HEK293 (cell line): ENCODE measurements around the gene S100A12.

ENCODE experiments used
- CTCF ChIA-PET: fragments of 350-600 bp; formaldehyde crosslinking; extraction: SDS; loops from one replicate; lab custom pipeline; 2021; ENCODE audit warnings: antibody characterized with exemption; lab: Yijun Ruan, JAX
- POLR2A ChIA-PET: fragments of 300-600 bp; formaldehyde crosslinking; extraction: SDS; loops from one replicate; lab custom pipeline; 2020; ENCODE audit warnings: antibody characterized with exemption, inconsistent platforms; lab: Yijun Ruan, JAX
- H3K27ac ChIP-seq: fragments of 200-500 bp; sonication (Bioruptor generic); 2 replicates; pipeline ENCODE4 v1.5.1; 2014; ENCODE audit warnings: low read depth, low read length, control low read depth, inconsistent platforms; ENCODE audit errors: extremely low read depth
- H3K36me3 ChIP-seq, 2 experiments: fragments of 200-500 bp in 1 of 2; sonication (Bioruptor generic) in 1 of 2; 1 replicate in 1 of 2; 2 replicates in 1 of 2; pipeline ENCODE4 v1.5.1; 2014 to 2017; ENCODE audit warnings: inconsistent platforms in 2 of 2, low read length in 2 of 2; ENCODE audit not compliant: control insufficient read depth in 2 of 2, insufficient read depth in 1 of 2
- H3K4me1 ChIP-seq: fragments of 200-500 bp; sonication (Bioruptor generic); 2 replicates; pipeline ENCODE4 v1.5.1; 2014; ENCODE audit warnings: mild to moderate bottlenecking, low read length, inconsistent platforms; ENCODE audit not compliant: control insufficient read depth, insufficient read depth
- H3K4me3 ChIP-seq: 2 replicates; pipeline ENCODE4 v1.5.1; 2011; ENCODE audit warnings: low read depth, mild to moderate bottlenecking, control low read depth, low read length, moderate library complexity
- H3K9me3 ChIP-seq: fragments of 200-500 bp; sonication (Bioruptor generic); 2 replicates; pipeline ENCODE4 v1.5.1; 2014; ENCODE audit warnings: low read depth, low read length, inconsistent platforms; ENCODE audit not compliant: control insufficient read depth, insufficient read depth
- CTCF ChIP-seq: fragments of 450-650 bp; formaldehyde crosslinking; IDR thresholded peaks from 2 replicates; pipeline ENCODE4 v1.5.1; 2016; ENCODE audit warnings: missing biosample characterization, missing genetic modification characterization
- KLF8 ChIP-seq: fragments of 450-650 bp; formaldehyde crosslinking; IDR thresholded peaks from 2 replicates; pipeline ENCODE4 v1.5.1; 2016; ENCODE audit warnings: missing biosample characterization, missing genetic modification characterization
- MEIS1 ChIP-seq: sonication (generic); formaldehyde crosslinking; IDR thresholded peaks from 2 replicates; pipeline ENCODE4 v1.8.1; 2022; ENCODE audit warnings: missing genetic modification reagents, mild to moderate bottlenecking, borderline replicate concordance
- OSR2 ChIP-seq: fragments of 450-650 bp; formaldehyde crosslinking; IDR thresholded peaks from 2 replicates; pipeline ENCODE4 v1.5.1; 2016; ENCODE audit warnings: missing biosample characterization, missing genetic modification characterization
- SALL2 ChIP-seq: fragments of 450-650 bp; formaldehyde crosslinking; IDR thresholded peaks from 2 replicates; pipeline ENCODE4 v1.5.0; 2017; ENCODE audit warnings: missing biosample characterization, mild to moderate bottlenecking, missing genetic modification characterization, borderline replicate concordance
- SP7 ChIP-seq: fragments of 450-650 bp; formaldehyde crosslinking; IDR thresholded peaks from 2 replicates; pipeline ENCODE4 v1.5.1; 2016; ENCODE audit warnings: missing biosample characterization, missing genetic modification characterization
- YY1 ChIP-seq: fragments of 450-650 bp; formaldehyde crosslinking; IDR thresholded peaks from 2 replicates; pipeline ENCODE4 v1.5.1; 2018; ENCODE audit warnings: missing biosample characterization, missing genetic modification characterization
- ZBTB10 ChIP-seq: fragments of 450-650 bp; formaldehyde crosslinking; IDR thresholded peaks from 2 replicates; pipeline ENCODE4 v1.5.1; 2016; ENCODE audit warnings: missing biosample characterization, missing genetic modification characterization
- ZNF132 ChIP-seq: fragments of 450-650 bp; formaldehyde crosslinking; IDR thresholded peaks from 2 replicates; pipeline ENCODE4 v1.5.1; 2017; ENCODE audit warnings: missing biosample characterization, missing genetic modification characterization, borderline replicate concordance
- ZNF16 ChIP-seq: fragments of 450-650 bp; formaldehyde crosslinking; IDR thresholded peaks from 2 replicates; pipeline ENCODE4 v1.5.1; 2016; ENCODE audit warnings: low read depth, missing biosample characterization, missing genetic modification characterization
- ZNF184 ChIP-seq: fragments of 450-650 bp; IDR thresholded peaks from 2 replicates; pipeline ENCODE4 v1.5.1; 2018; ENCODE audit warnings: missing biosample characterization, mild to moderate bottlenecking, missing genetic modification characterization
- ZNF274 ChIP-seq, 2 experiments: fragments of 200-500 bp in 1 of 2; fragments of 450-650 bp in 1 of 2; sonication (Bioruptor generic) in 1 of 2; formaldehyde crosslinking in 1 of 2; IDR thresholded peaks; 2 replicates each; pipeline versions ENCODE4 v1.5.1 to v1.6.1; 2014 to 2016; ENCODE audit warnings: borderline replicate concordance in 1 of 2, inconsistent platforms in 1 of 2, low read length in 1 of 2, missing biosample characterization in 1 of 2, missing genetic modification characterization in 1 of 2
- ZNF341 ChIP-seq: fragments of 450-650 bp; formaldehyde crosslinking; IDR thresholded peaks from 2 replicates; pipeline ENCODE4; 2016; ENCODE audit warnings: low read depth, missing biosample characterization, missing genetic modification characterization
- ZNF416 ChIP-seq: fragments of 450-650 bp; formaldehyde crosslinking; IDR thresholded peaks from 2 replicates; pipeline ENCODE4 v1.5.1; 2016; ENCODE audit warnings: missing biosample characterization, missing genetic modification characterization
- ZNF433 ChIP-seq: fragments of 450-650 bp; formaldehyde crosslinking; IDR thresholded peaks from 2 replicates; pipeline ENCODE4 v1.5.1; 2016; ENCODE audit warnings: missing biosample characterization, missing genetic modification characterization, low read depth
- ZNF48 ChIP-seq: fragments of 450-650 bp; formaldehyde crosslinking; IDR thresholded peaks from 2 replicates; pipeline ENCODE4 v1.5.1; 2016; ENCODE audit warnings: missing biosample characterization, missing genetic modification characterization
- ZNF510 ChIP-seq: fragments of 450-650 bp; formaldehyde crosslinking; IDR thresholded peaks from 2 replicates; pipeline ENCODE4 v1.5.1; 2018; ENCODE audit warnings: mild to moderate bottlenecking, missing genetic modification characterization, missing biosample characterization; ENCODE audit not compliant: insufficient replicate concordance
- ZNF513 ChIP-seq: fragments of 450-650 bp; IDR thresholded peaks from 2 replicates; pipeline ENCODE4 v1.5.1; 2018; ENCODE audit warnings: missing biosample characterization, missing genetic modification characterization
- ZNF548 ChIP-seq: fragments of 450-650 bp; formaldehyde crosslinking; IDR thresholded peaks from 2 replicates; pipeline ENCODE4 v1.5.1; 2016; ENCODE audit warnings: missing biosample characterization, missing genetic modification characterization
- ZNF560 ChIP-seq: fragments of 450-650 bp; formaldehyde crosslinking; IDR thresholded peaks from 2 replicates; pipeline ENCODE4 v1.5.1; 2017; ENCODE audit warnings: missing biosample characterization, missing genetic modification characterization, borderline replicate concordance
- ZNF600 ChIP-seq: fragments of 450-650 bp; formaldehyde crosslinking; IDR thresholded peaks from 2 replicates; pipeline ENCODE4 v1.5.1; 2016; ENCODE audit warnings: missing biosample characterization, missing genetic modification characterization
- ZNF610 ChIP-seq: fragments of 450-650 bp; formaldehyde crosslinking; IDR thresholded peaks from 2 replicates; pipeline ENCODE4 v1.5.1; 2016; ENCODE audit warnings: missing biosample characterization, missing genetic modification characterization, borderline replicate concordance
- ZNF639 ChIP-seq: fragments of 450-650 bp; formaldehyde crosslinking; IDR thresholded peaks from 2 replicates; pipeline ENCODE4 v1.5.1; 2016; ENCODE audit warnings: missing biosample characterization, missing genetic modification characterization
- ZNF645 ChIP-seq: fragments of 450-650 bp; formaldehyde crosslinking; IDR thresholded peaks from 2 replicates; pipeline ENCODE4; 2016; ENCODE audit warnings: missing biosample characterization, missing genetic modification characterization
- ZNF677 ChIP-seq: fragments of 450-650 bp; IDR thresholded peaks from 2 replicates; pipeline ENCODE4 v1.5.0; 2018; ENCODE audit warnings: missing biosample characterization, mild to moderate bottlenecking, missing genetic modification characterization, moderate library complexity
- ZNF768 ChIP-seq: fragments of 450-650 bp; formaldehyde crosslinking; IDR thresholded peaks from 2 replicates; pipeline ENCODE4 v1.5.1; 2018; ENCODE audit warnings: missing biosample characterization, mild to moderate bottlenecking, missing genetic modification characterization
- ZNF776 ChIP-seq: fragments of 450-650 bp; formaldehyde crosslinking; IDR thresholded peaks from 2 replicates; pipeline ENCODE4 v1.5.0; 2017; ENCODE audit warnings: missing biosample characterization, missing genetic modification characterization, borderline replicate concordance

S100A12 gene

GRCh38 chr1:153384958-153385580 is 9.6 kb upstream of the S100A12 start:
- H3K9me3 ChIP-seq: peaks cover 3% of the 10 kb centered on the region; the same call in 1 of the 2 replicates
- POLR2A ChIA-PET: no interaction called here
- no peak for TF ChIP-seq ZNF610
- TF ChIP-seq ZNF341 (tag by site-specific recombination): no peak
- no peak for TF ChIP-seq ZNF639 (tag by site-specific recombination)
- TF ChIP-seq ZNF184 (tag by site-specific recombination): no peak
- no peak for TF ChIP-seq ZNF776 (tag by site-specific recombination)
- no peak for TF ChIP-seq ZNF274 (IDR thresholded peaks at IDR 0.05; ENCODE audit: low read length)
- TF ChIP-seq ZNF274 (tag by site-specific recombination; IDR thresholded peaks at IDR 0.05; ENCODE audit: borderline replicate concordance): no peak
- TF ChIP-seq ZNF433: no peak
- no peak for TF ChIP-seq OSR2 (tag by site-specific recombination)
- TF ChIP-seq ZNF16 (tag by site-specific recombination): no peak
- TF ChIP-seq ZNF416 (tag by site-specific recombination): no peak
- TF ChIP-seq MEIS1 (CRISPR knock-in tag): no peak
- no peak for TF ChIP-seq KLF8 (tag by site-specific recombination)
- TF ChIP-seq ZNF548 (tag by site-specific recombination): no peak
- no peaks in the 10 kb centered on the region for H3K36me3 ChIP-seq
- H3K27ac ChIP-seq: no peak overlapping the region
- H3K4me1 ChIP-seq: no peaks in the 10 kb centered on the region
- no peak overlapping the region for H3K4me3 ChIP-seq
- CTCF ChIA-PET: interaction anchor here (0.6 kb wide), 1 partner anchor 33 kb away, joined by 3 read pairs; no protein-coding TSS in a partner anchor

- Histone ChIP-seq H3K9me3 (peaks cover 3% of the 10 kb centered on the region; the same call in 1 of the 2 replicates), H3K4me1 (no peaks in the 10 kb centered on the region), H3K4me3 (no peak overlapping the region), H3K27ac (no peak overlapping the region), H3K36me3 (no peaks in the 10 kb centered on the region)
- ChIA-PET CTCF (interaction anchor here (1.0 kb wide), 1 partner anchor 20 kb away, joined by 4 read pairs; no protein-coding TSS in a partner anchor), POLR2A (no interaction called here)
- TF ChIP-seq ZNF768 (tag by site-specific recombination): no peak
- no peak for TF ChIP-seq ZNF560 (tag by site-specific recombination)
- no peak for TF ChIP-seq ZNF510 (tag by site-specific recombination)
- TF ChIP-seq ZNF132: no peak
- no peak for TF ChIP-seq ZNF600 (tag by site-specific recombination)
- no peak for TF ChIP-seq ZNF513 (tag by site-specific recombination)
- no peak for TF ChIP-seq SP7
- no peak for TF ChIP-seq ZNF677 (tag by site-specific recombination)
- no peak for TF ChIP-seq ZBTB10 (tag by site-specific recombination)
- TF ChIP-seq CTCF (tag by site-specific recombination): no peak
- TF ChIP-seq SALL2 (tag by site-specific recombination): no peak
- TF ChIP-seq ZNF48 (tag by site-specific recombination): no peak
- TF ChIP-seq ZNF645 (tag by site-specific recombination): no peak
- no peak for TF ChIP-seq YY1 (tag by site-specific recombination)
Measured at GRCh38 chr1:153380711-153381110, 5.3 kb upstream of the S100A12 start.
